Brain microvascular endothelial cell (primary cell): Measurements from ENCODE around the gene TMCO1.
"Not testable (repeated sequence)": the region's sequence is repeated elsewhere in the genome, so short reads cannot be mapped to it uniquely, and the experiment has no call there.

Source experiments
- DNase-seq: peaks from one replicate; pipeline ENCODE4 v3.0.0-alpha.2; 2020
- H3K27ac ChIP-seq: fragments of 250-450 bp; sonication (Bioruptor Pico); 2 replicates; pipeline ENCODE4 v1.5.1; 2020; ENCODE audit warnings: mild to moderate bottlenecking, moderate library complexity
- H3K27me3 ChIP-seq: fragments of 250-450 bp; sonication (Bioruptor Pico); replicated peaks from 2 replicates; pipeline ENCODE4 v1.5.1; 2020; ENCODE audit warnings: mild to moderate bottlenecking
- H3K36me3 ChIP-seq: fragments of 250-450 bp; sonication (Bioruptor Pico); replicated peaks from 2 replicates; pipeline ENCODE4 v1.5.1; 2020; ENCODE audit warnings: mild to moderate bottlenecking
- H3K4me3 ChIP-seq: 2 replicates; pipeline ENCODE4 v1.5.1; 2011; ENCODE audit warnings: low read depth, mild to moderate bottlenecking, control low read depth, low read length, moderate library complexity
- CTCF ChIP-seq: IDR thresholded peaks from 2 replicates; pipeline ENCODE4 v1.5.1; 2011; ENCODE audit warnings: low read depth, mild to moderate bottlenecking, moderate library complexity, low read length, control low read depth, inconsistent platforms; ENCODE audit errors: missing control alignments
- in situ Hi-C: cut with HindIII; loops from 2 replicates; pipeline ENCODE4 v1.10.0; 2017; ENCODE audit warnings: low sequenced_read_pairs, low pct_ligation_motif_present

Gene TMCO1

DNA sequence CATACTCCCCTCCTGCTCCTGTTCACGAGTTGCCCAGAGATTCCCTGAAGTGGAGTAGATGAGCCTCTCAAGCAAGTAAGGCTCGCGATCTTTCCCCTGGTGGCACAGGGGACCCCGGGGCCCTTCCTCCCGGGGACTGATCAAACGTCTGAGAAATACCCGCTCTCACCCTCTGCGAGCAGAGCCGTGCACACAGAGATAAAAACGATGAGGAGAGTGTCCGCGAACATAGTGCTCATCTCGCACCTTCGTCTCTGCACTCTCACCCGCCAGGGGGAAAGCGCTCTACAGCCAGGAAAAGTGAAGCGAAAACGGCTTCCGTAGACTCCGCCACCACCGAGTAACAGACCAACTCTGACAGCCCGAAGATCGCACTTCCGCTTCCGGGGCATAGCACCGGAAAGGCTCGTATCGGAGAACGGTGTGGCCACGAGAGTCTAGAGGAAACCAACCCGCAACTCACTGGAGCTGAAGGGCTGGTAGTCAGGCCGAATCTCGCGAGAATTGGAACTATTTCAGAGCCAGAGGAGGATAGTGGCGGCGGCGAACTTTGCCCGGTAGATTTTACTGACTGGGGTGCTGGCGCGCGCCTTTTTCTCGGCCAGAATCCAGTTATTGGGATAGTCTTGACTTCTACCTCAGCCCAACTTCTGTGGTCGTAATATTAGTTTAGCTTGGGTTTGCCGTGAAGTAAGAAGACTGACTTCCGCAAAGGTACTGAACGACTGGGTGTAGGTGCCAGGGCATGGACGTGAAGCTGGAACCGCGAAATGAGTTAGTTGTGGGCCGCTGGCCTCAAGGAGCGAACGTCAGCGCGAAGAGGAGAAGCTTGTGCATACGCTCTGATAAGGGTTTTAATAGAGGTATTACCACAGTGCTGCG lies at the start of gene TMCO1:
Gene TMCO1, minus strand, starts transcription at position 356 of the 882 bp plus-strand sequence. Its CDS starts 117 bp downstream, at position 239.
- in situ Hi-C loops = no loop called here
- peak; percentile 98 for DNase-seq
- Histone ChIP-seq H3K4me3 (peak within 1 kb of the TSS; percentile 72), H3K36me3 (peaks cover 17% of the 10 kb centered on the region), H3K27me3 (no peaks in the 10 kb centered on the region), H3K27ac (peak within 1 kb of the TSS; percentile 90)
- peak; percentile 60 for TF ChIP-seq CTCF

DNA sequence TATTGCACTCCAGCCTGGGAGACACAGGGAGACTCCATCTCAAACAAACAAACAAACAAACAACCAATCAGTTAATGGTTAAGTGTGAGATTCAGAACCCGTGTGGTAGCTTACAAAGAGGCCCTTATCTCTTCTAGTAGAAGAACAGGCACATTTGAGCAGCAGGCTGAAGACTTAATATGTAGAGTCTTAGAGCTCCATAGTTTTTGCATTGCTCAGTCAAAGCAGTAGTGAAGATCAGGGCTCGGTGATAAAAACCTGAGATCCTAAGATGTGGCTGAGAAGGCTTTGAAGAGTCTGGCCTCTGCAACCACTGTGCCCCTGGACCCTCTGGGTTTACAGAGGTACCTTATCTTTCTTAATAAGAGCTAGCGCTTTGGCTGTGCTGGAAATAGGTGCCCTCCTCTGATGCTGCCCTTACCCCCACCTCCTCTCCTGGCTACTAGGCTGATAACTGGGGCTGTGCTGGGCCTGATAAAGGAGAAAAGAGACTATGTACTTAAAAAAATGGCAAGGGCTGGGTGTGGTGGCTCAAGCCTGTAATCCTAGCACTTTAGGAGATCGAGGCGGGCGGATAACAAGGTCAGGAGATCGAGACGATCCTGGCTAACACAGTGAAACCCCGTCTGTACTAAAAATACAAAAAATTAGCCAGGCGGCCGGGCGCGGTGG lies 48.3 kb upstream of the TMCO1 start:
- no peak overlapping the region for H3K4me3 ChIP-seq
- in situ Hi-C loops = no loop called here
- DNase-seq = no peak
- no peaks in the 10 kb centered on the region for H3K27me3 ChIP-seq
- no peaks in the 10 kb centered on the region for H3K36me3 ChIP-seq
- TF ChIP-seq CTCF = no peak
- H3K27ac ChIP-seq = no peak overlapping the region

GRCh38 chr1:165816157-165816556 lies 47.5 kb upstream of the TMCO1 start:
- Histone ChIP-seq H3K27ac (no peak overlapping the region), H3K36me3 (no peaks in the 10 kb centered on the region), H3K27me3 (no peaks in the 10 kb centered on the region), H3K4me3 (no peak overlapping the region)
- TF ChIP-seq CTCF = no peak
- in situ Hi-C loops = no loop called here
- no peak for DNase-seq

- no peak for TF ChIP-seq CTCF
- no peaks in the 10 kb centered on the region for H3K27me3 ChIP-seq
- in situ Hi-C loops = no loop called here
- H3K27ac ChIP-seq = no peak overlapping the region
- DNase-seq = peak; percentile 61
- no peaks in the 10 kb centered on the region for H3K36me3 ChIP-seq
- no peak overlapping the region for H3K4me3 ChIP-seq
Observed at GRCh38 chr1:165815725-165816124, 47.1 kb upstream of the TMCO1 start.

DNA sequence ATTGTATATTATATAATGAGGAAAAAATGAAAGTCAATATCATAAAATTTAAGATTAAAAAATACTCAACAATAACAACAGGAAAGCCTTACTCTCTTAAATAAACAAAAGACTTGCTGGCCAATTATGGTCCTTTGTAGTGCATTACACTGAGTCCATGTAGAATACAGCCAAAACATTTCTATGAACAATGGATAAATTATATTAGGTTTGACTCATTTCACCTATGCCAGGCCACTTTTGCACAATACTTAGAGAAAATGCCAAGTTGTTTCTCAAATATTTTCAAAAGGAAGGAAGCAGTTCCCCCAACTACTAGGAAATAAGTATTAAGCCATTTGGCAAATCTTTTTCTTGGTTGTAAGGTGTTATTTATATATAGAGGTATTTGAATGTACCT lies 38.9 kb upstream of the TMCO1 start:
- DNase-seq = no peak
- no peak overlapping the region for H3K4me3 ChIP-seq
- no peak overlapping the region for H3K27ac ChIP-seq
- TF ChIP-seq CTCF = no peak
- no peaks in the 10 kb centered on the region for H3K27me3 ChIP-seq
- in situ Hi-C loops = no loop called here
- no peaks in the 10 kb centered on the region for H3K36me3 ChIP-seq

- H3K4me3 ChIP-seq, H3K27me3 ChIP-seq, H3K36me3 ChIP-seq, H3K27ac ChIP-seq, DNase-seq, in situ Hi-C loops: not testable (repeated sequence)
Observed at GRCh38 chr1:165804513-165804912, 35.8 kb upstream of the TMCO1 start.
